GM21723 (cell line): Measurements from ENCODE around the gene TFCP2.
A peak's percentile ranks its signal among the peaks of the same experiment; 100 is the strongest.
"Not testable (repeated sequence)": the region's sequence is repeated elsewhere in the genome, so short reads cannot be mapped to it uniquely, and the experiment has no call there.

Experiments used
- ATAC-seq: cut with Tn5 transposase; IDR thresholded peaks from one replicate; pipeline ENCODE4 v1.9.1; 2021; ENCODE audit warnings: mild to moderate bottlenecking, moderate library complexity; ENCODE audit not compliant: unreplicated experiment

The TFCP2 gene

GRCh38 chr12:51085757-51086156 lies 87.2 kb downstream of the TFCP2 start:
- no peak for ATAC-seq

- ATAC-seq: peak; percentile 98
These were observed 89.7 kb downstream of the TFCP2 start, which contains the start of gene CSRNP2 for GRCh38 chr12:51083126-51083833. TSS of gene CSRNP2 (minus strand) at chr12:51083596. CDS start at chr12:51076561, 7,035 bp downstream.

GRCh38 chr12:51082561-51083125 lies 90.3 kb downstream of the TFCP2 start:
- no peak for ATAC-seq

- ATAC-seq: no peak
These were observed 91.5 kb downstream of the TFCP2 start for GRCh38 chr12:51081421-51081820.

- no peak for ATAC-seq
These were observed 92.8 kb downstream of the TFCP2 start for GRCh38 chr12:51080136-51080535.

GRCh38 chr12:51078866-51079265 lies 94.1 kb downstream of the TFCP2 start:
- ATAC-seq: not testable (repeated sequence)

GRCh38 chr12:51078346-51078745 lies 94.6 kb downstream of the TFCP2 start:
- not testable (repeated sequence) for ATAC-seq

GRCh38 chr12:51077930-51078329 lies 95.0 kb downstream of the TFCP2 start:
- ATAC-seq: no peak

GRCh38 chr12:51076236-51076930 lies 96.6 kb downstream of the TFCP2 start:
- ATAC-seq: no peak

- ATAC-seq: no peak
These were observed 97.5 kb downstream of the TFCP2 start for GRCh38 chr12:51075390-51075789.

- no peak for ATAC-seq
These were observed 101.3 kb downstream of the TFCP2 start for GRCh38 chr12:51071663-51072062.

- ATAC-seq: no peak
These were observed 102.9 kb downstream of the TFCP2 start for GRCh38 chr12:51070004-51070403.

GRCh38 chr12:51067771-51068170 lies 105.2 kb downstream of the TFCP2 start:
- ATAC-seq: no peak

GRCh38 chr12:51067229-51067628 lies 105.7 kb downstream of the TFCP2 start:
- ATAC-seq: no peak

GRCh38 chr12:51065530-51065929 lies 107.4 kb downstream of the TFCP2 start:
- no peak for ATAC-seq

GRCh38 chr12:51062631-51063397 lies 110.1 kb downstream of the TFCP2 start:
- no peak for ATAC-seq

GRCh38 chr12:51059086-51059485 lies 113.8 kb downstream of the TFCP2 start:
- no peak for ATAC-seq

GRCh38 chr12:51056242-51056641 lies 116.7 kb downstream of the TFCP2 start:
- no peak for ATAC-seq

- no peak for ATAC-seq
These were observed 117.9 kb downstream of the TFCP2 start for GRCh38 chr12:51055060-51055459.

- no peak for ATAC-seq
These were observed 121.1 kb downstream of the TFCP2 start for GRCh38 chr12:51051787-51052186.

GRCh38 chr12:51049525-51049924 lies 123.4 kb downstream of the TFCP2 start:
- no peak for ATAC-seq
